HepG2 (cell line): Measurements from ENCODE around the gene KPNA3. TPM values are rescaled to one million over a fixed set of nuclear protein-coding genes. Genes with fewer than 3 reads are reported as not detected.

Source experiments
- ARNTL ChIP-seq: sonication (generic); formaldehyde crosslinking; IDR thresholded peaks from 2 replicates; pipeline ENCODE4 v1.4.0; 2020; ENCODE audit warnings: mild to moderate bottlenecking, missing genetic modification reagents
- FUBP1 ChIP-seq: sonication (generic); formaldehyde crosslinking; IDR thresholded peaks from 2 replicates; pipeline ENCODE4 v1.5.1; 2020; ENCODE audit warnings: missing genetic modification reagents, mild to moderate bottlenecking, borderline replicate concordance
- MIER3 ChIP-seq: IDR thresholded peaks from 2 replicates; pipeline ENCODE4 v1.6.1; 2016; ENCODE audit warnings: missing compliant biosample characterization, borderline replicate concordance
- SCMH1 ChIP-seq: sonication (generic); formaldehyde crosslinking; IDR thresholded peaks from 2 replicates; pipeline ENCODE4 v1.9.0; 2021; ENCODE audit warnings: missing genetic modification reagents, mild to moderate bottlenecking, borderline replicate concordance
- ZMYM4 ChIP-seq: sonication (generic); formaldehyde crosslinking; IDR thresholded peaks from 2 replicates; pipeline ENCODE4 v1.8.1; 2023; ENCODE audit warnings: mild to moderate bottlenecking, missing genetic modification reagents
- ZNF577 ChIP-seq: sonication (generic); formaldehyde crosslinking; IDR thresholded peaks from 2 replicates; pipeline ENCODE4 v1.4.0; 2020; ENCODE audit warnings: mild to moderate bottlenecking, low read depth, missing genetic modification reagents, borderline replicate concordance
- ZNF672 ChIP-seq: sonication (generic); formaldehyde crosslinking; IDR thresholded peaks from 2 replicates; pipeline ENCODE4 v1.8.1; 2022; ENCODE audit warnings: missing genetic modification reagents
- ZNF678 ChIP-seq: sonication (generic); formaldehyde crosslinking; IDR thresholded peaks from 2 replicates; pipeline ENCODE4 v1.4.0; 2020; ENCODE audit warnings: mild to moderate bottlenecking, missing genetic modification reagents
- ZNF749 ChIP-seq: sonication (generic); formaldehyde crosslinking; IDR thresholded peaks from 2 replicates; pipeline ENCODE4 v1.8.0; 2022; ENCODE audit warnings: mild to moderate bottlenecking, missing genetic modification reagents, moderate library complexity, borderline replicate concordance
- polyA plus RNA-seq, 8 experiments: library from polyadenylated mRNA; depleted of rRNA in 3 of 8; stranded (reverse) in 7 of 8; unstranded in 1 of 8; fragments of >200 nt; fragmentation: Illumina TruSeq in 4 of 8; extraction: Trizol in 4 of 8; gene quantifications; 2 replicates each; pipeline versions ENCODE4 v1.2.1 to v1.2.3, GENCODE V29; 2011 to 2016; ENCODE audit warnings: low read depth in 4 of 8, missing spikeins in 1 of 8, mixed read lengths in 1 of 8; ENCODE audit not compliant: insufficient read depth in 1 of 8
- total RNA-seq, 5 experiments: library from RNA; depleted of rRNA; stranded (reverse); fragments of >200 nt; fragmentation: Illumina TruSeq; extraction: Trizol; gene quantifications; 2 replicates each; pipeline ENCODE4 v1.2.3, GENCODE V29; 2016; ENCODE audit warnings: low read depth in 1 of 5
- TF ChIP-seq, protein P1 (sequence below): sonication (generic); formaldehyde crosslinking; IDR thresholded peaks from 2 replicates; pipeline ENCODE4 v1.9.0; 2021; ENCODE audit warnings: missing genetic modification reagents, borderline replicate concordance
- TF ChIP-seq, protein P2 (sequence below): IDR thresholded peaks from 2 replicates; pipeline ENCODE4 v1.6.1; 2016; ENCODE audit warnings: missing biosample characterization, missing genetic modification reagents, low read depth
- TF ChIP-seq, protein P3 (sequence below): sonication (generic); formaldehyde crosslinking; IDR thresholded peaks from 2 replicates; pipeline ENCODE4 v1.5.1; 2020; ENCODE audit warnings: missing genetic modification reagents, mild to moderate bottlenecking, borderline replicate concordance
- TF ChIP-seq, protein P4 (sequence below): sonication (generic); formaldehyde crosslinking; IDR thresholded peaks from 2 replicates; pipeline ENCODE4 v1.4.0; 2020; ENCODE audit warnings: mild to moderate bottlenecking, missing genetic modification reagents, borderline replicate concordance

KPNA3 gene
- total and polyA plus RNA-seq, 2 of the 13 experiments (the other 11 are each of a cell fraction or from before 2014, with no cell fraction given) = 13.0 to 28.9 TPM

DNA sequence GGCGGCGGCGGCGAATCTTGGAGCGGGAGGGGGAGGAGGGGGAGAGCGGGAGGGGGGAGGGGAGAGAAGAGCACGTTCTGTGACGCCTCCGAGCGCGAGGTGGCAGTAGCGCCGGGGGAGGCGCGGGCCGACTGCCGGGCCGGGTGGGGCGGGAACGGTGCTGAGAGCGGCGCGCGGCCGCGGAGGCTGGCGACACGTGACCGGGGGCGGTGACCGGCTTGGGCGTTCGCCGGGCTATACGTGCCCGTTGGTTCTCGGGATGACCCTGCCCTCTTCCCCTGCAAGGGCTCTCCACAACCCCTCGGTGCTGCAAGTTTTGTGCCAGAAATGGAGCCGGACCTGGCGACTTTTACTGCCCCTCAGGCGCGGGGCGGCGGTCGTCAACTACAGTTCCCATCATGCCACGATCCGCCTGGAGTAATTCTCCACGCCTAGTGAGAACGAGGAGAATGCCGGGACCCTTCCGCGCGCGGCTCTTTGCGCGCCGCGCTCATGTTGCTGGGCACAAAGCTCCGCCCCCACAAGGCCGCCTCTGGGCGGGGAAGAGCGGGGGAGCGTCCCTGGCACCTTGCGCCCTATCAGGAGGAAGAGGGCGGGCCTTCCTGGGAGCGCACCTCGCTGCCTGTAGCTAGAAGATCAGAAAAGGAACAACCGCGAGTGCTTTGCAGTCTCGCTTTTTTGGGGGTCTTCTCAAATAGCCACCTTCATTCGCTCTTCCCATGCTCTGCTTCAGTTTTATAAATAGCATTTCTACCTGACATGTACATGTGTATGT, at the start of gene KPNA3 (continued):
- TF ChIP-seq, protein P1, sequence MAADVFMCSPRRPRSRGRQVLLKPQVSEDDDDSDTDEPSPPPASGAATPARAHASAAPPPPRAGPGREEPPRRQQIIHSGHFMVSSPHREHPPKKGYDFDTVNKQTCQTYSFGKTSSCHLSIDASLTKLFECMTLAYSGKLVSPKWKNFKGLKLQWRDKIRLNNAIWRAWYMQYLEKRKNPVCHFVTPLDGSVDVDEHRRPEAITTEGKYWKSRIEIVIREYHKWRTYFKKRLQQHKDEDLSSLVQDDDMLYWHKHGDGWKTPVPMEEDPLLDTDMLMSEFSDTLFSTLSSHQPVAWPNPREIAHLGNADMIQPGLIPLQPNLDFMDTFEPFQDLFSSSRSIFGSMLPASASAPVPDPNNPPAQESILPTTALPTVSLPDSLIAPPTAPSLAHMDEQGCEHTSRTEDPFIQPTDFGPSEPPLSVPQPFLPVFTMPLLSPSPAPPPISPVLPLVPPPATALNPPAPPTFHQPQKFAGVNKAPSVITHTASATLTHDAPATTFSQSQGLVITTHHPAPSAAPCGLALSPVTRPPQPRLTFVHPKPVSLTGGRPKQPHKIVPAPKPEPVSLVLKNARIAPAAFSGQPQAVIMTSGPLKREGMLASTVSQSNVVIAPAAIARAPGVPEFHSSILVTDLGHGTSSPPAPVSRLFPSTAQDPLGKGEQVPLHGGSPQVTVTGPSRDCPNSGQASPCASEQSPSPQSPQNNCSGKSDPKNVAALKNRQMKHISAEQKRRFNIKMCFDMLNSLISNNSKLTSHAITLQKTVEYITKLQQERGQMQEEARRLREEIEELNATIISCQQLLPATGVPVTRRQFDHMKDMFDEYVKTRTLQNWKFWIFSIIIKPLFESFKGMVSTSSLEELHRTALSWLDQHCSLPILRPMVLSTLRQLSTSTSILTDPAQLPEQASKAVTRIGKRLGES = peak; percentile 75; the same call in 1 of the 2 replicates
- TF ChIP-seq ZNF577 (CRISPR knock-in tag) = no peak
- TF ChIP-seq, protein P2, sequence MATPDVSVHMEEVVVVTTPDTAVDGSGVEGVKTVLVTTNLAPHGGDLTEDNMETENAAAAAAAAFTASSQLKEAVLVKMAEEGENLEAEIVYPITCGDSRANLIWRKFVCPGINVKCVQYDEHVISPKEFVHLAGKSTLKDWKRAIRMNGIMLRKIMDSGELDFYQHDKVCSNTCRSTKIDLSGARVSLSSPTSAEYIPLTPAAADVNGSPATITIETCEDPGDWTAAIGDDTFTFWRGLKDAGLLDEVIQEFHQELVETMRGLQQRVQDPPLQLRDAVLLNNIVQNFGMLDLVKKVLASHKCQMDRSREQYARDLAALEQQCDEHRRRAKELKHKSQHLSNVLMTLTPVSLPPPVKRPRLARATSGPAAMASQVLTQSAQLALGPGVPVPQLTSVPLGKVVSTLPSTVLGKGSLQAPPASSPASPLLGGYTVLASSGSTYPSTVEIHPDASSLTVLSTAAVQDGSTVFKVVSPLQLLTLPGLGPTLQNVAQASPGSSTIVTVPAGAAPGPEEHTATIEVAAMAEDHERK (CRISPR knock-in tag) = peak; percentile 52
- TF ChIP-seq ZNF678 = 0 out of 2 replicates have a peak, but pooled peaks have one; percentile 41
- no peak for TF ChIP-seq FUBP1 (CRISPR knock-in tag)
- no peak for TF ChIP-seq SCMH1
- no peak for TF ChIP-seq MIER3 (CRISPR knock-in tag)
- peak; percentile 80; the same call in 1 of the 2 replicates for TF ChIP-seq ZMYM4 (CRISPR knock-in tag)
- TF ChIP-seq, protein P3, sequence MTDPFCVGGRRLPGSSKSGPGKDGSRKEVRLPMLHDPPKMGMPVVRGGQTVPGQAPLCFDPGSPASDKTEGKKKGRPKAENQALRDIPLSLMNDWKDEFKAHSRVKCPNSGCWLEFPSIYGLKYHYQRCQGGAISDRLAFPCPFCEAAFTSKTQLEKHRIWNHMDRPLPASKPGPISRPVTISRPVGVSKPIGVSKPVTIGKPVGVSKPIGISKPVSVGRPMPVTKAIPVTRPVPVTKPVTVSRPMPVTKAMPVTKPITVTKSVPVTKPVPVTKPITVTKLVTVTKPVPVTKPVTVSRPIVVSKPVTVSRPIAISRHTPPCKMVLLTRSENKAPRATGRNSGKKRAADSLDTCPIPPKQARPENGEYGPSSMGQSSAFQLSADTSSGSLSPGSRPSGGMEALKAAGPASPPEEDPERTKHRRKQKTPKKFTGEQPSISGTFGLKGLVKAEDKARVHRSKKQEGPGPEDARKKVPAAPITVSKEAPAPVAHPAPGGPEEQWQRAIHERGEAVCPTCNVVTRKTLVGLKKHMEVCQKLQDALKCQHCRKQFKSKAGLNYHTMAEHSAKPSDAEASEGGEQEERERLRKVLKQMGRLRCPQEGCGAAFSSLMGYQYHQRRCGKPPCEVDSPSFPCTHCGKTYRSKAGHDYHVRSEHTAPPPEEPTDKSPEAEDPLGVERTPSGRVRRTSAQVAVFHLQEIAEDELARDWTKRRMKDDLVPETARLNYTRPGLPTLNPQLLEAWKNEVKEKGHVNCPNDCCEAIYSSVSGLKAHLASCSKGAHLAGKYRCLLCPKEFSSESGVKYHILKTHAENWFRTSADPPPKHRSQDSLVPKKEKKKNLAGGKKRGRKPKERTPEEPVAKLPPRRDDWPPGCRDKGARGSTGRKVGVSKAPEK (CRISPR knock-in tag) = no peak
- TF ChIP-seq, protein P4, sequence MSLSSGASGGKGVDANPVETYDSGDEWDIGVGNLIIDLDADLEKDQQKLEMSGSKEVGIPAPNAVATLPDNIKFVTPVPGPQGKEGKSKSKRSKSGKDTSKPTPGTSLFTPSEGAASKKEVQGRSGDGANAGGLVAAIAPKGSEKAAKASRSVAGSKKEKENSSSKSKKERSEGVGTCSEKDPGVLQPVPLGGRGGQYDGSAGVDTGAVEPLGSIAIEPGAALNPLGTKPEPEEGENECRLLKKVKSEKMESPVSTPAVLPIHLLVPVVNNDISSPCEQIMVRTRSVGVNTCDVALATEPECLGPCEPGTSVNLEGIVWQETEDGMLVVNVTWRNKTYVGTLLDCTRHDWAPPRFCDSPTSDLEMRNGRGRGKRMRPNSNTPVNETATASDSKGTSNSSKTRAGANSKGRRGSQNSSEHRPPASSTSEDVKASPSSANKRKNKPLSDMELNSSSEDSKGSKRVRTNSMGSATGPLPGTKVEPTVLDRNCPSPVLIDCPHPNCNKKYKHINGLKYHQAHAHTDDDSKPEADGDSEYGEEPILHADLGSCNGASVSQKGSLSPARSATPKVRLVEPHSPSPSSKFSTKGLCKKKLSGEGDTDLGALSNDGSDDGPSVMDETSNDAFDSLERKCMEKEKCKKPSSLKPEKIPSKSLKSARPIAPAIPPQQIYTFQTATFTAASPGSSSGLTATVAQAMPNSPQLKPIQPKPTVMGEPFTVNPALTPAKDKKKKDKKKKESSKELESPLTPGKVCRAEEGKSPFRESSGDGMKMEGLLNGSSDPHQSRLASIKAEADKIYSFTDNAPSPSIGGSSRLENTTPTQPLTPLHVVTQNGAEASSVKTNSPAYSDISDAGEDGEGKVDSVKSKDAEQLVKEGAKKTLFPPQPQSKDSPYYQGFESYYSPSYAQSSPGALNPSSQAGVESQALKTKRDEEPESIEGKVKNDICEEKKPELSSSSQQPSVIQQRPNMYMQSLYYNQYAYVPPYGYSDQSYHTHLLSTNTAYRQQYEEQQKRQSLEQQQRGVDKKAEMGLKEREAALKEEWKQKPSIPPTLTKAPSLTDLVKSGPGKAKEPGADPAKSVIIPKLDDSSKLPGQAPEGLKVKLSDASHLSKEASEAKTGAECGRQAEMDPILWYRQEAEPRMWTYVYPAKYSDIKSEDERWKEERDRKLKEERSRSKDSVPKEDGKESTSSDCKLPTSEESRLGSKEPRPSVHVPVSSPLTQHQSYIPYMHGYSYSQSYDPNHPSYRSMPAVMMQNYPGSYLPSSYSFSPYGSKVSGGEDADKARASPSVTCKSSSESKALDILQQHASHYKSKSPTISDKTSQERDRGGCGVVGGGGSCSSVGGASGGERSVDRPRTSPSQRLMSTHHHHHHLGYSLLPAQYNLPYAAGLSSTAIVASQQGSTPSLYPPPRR (CRISPR knock-in tag) = no peak
- TF ChIP-seq ZNF672 = no peak
- TF ChIP-seq ARNTL = peak; percentile 97
- 0 out of 2 replicates have a peak, but pooled peaks have one; percentile 22 for TF ChIP-seq ZNF749 (CRISPR knock-in tag)
